GM23338 (cell line): ENCODE measurements around the gene TAGLN2.

Source experiments
- CREB1 ChIP-seq: fragments of 250-450 bp; sonication (Bioruptor Pico); IDR thresholded peaks from 2 replicates; pipeline ENCODE4 v1.5.0; 2020; ENCODE audit warnings: low read depth, mild to moderate bottlenecking, moderate library complexity
- CTCF ChIP-seq, 2 experiments: fragments of 200-600 bp in 1 of 2; sonication (generic) in 1 of 2; conservative IDR thresholded peaks; 2 replicates each; pipeline versions ENCODE4 v1.5.1 to v1.6.1; 2016 to 2017; ENCODE audit warnings: antibody characterized with exemption in 2 of 2, low read depth in 2 of 2, mild to moderate bottlenecking in 2 of 2, moderate library complexity in 1 of 2
- EZH2 ChIP-seq: fragments of 200-600 bp; sonication (generic); IDR thresholded peaks from one replicate; pipeline ENCODE4 v1.8.0; 2017; ENCODE audit warnings: antibody characterized with exemption, mild to moderate bottlenecking, low read depth; ENCODE audit not compliant: unreplicated experiment
- EZH2phosphoT487 ChIP-seq: fragments of 200-600 bp; sonication (generic); IDR thresholded peaks from one replicate; pipeline ENCODE4 v1.8.1; 2018; ENCODE audit warnings: antibody characterized with exemption; ENCODE audit not compliant: unreplicated experiment
- POLR2AphosphoS5 ChIP-seq: IDR thresholded peaks from 2 replicates; pipeline ENCODE4 v1.6.1; 2016; ENCODE audit warnings: antibody characterized with exemption, low read depth
- REST ChIP-seq: IDR thresholded peaks from one replicate; pipeline ENCODE4 v1.6.1; 2018; ENCODE audit warnings: antibody characterized with exemption; ENCODE audit not compliant: unreplicated experiment
- STAT1 ChIP-seq: IDR thresholded peaks from one replicate; pipeline ENCODE4 v1.6.1; 2016; ENCODE audit warnings: antibody characterized with exemption; ENCODE audit not compliant: unreplicated experiment
- ZNF114 ChIP-seq: fragments of 250-450 bp; sonication (Bioruptor Pico); IDR thresholded peaks from 2 replicates; pipeline ENCODE4 v1.5.0; 2020; ENCODE audit warnings: mild to moderate bottlenecking, moderate library complexity

- TF ChIP-seq CTCF (conservative IDR thresholded peaks at IDR 0.05; ENCODE audit: low read depth in 2 of 2), result no peak
- TF ChIP-seq EZH2phosphoT487, result no peak
- TF ChIP-seq EZH2, result no peak
- TF ChIP-seq POLR2AphosphoS5, result no peak
- TF ChIP-seq ZNF114 (CRISPR knock-in tag), result no peak
- TF ChIP-seq CREB1 (CRISPR knock-in tag), result no peak
- no peak for TF ChIP-seq STAT1
- no peak for TF ChIP-seq REST
Measured at GRCh38 chr1:159960721-159961381, 35.5 kb upstream of the TAGLN2 start.
